Measurements from ENCODE around the gene ATP6AP1.

Gene ATP6AP1

GRCh38 chrX:154484255-154485149 is 56.0 kb downstream of the ATP6AP1 start:
- Histone ChIP-seq H3K9me3 (ENCODE audit: insufficient read depth, low read length) (no peaks in the 10 kb centered on the region), H3K4me1 (ENCODE audit: low read length) (peaks cover 31% of the 10 kb centered on the region), H3K79me2 (ENCODE audit: low read length) (peaks cover 24% of the 10 kb centered on the region), H3K9ac (ENCODE audit: low read length) (no peak overlapping the region), H3K27me3 (ENCODE audit: low read depth, low read length) (no peaks in the 10 kb centered on the region), H3K36me3 (replicated peaks; ENCODE audit: low read depth, low read length) (peaks cover 19% of the 10 kb centered on the region), H3K4me2 (ENCODE audit: low read length) (no peak overlapping the region), H2AFZ (ENCODE audit: low read depth, low read length) (no peak overlapping the region), H4K20me1 (ENCODE audit: insufficient read depth, low read length) (no peaks in the 10 kb centered on the region), H3K4me3 (ENCODE audit: low read length) (no peak overlapping the region), H3K27ac (ENCODE audit: low read length) (no peak overlapping the region)
- TF ChIP-seq EZH2phosphoT487 (IDR thresholded peaks at IDR 0.05; ENCODE audit: low read depth) (no peak), CTCF (IDR thresholded peaks at IDR 0.05; ENCODE audit: low read depth, low read length) (no peak)

- H3K4me3 ChIP-seq (ENCODE audit: low read length), result peak overlapping the region; percentile 98
- TF ChIP-seq EZH2phosphoT487 (IDR thresholded peaks at IDR 0.05; ENCODE audit: low read depth) (no peak), CTCF (IDR thresholded peaks at IDR 0.05; ENCODE audit: low read depth, low read length) (no peak)
- peaks cover 28% of the 10 kb centered on the region for H3K4me1 ChIP-seq (ENCODE audit: low read length)
- H3K27me3 ChIP-seq (ENCODE audit: low read depth, low read length), result no peaks in the 10 kb centered on the region
- peaks cover 19% of the 10 kb centered on the region for H3K36me3 ChIP-seq (replicated peaks; ENCODE audit: low read depth, low read length)
- H3K79me2 ChIP-seq (ENCODE audit: low read length), result peaks cover 24% of the 10 kb centered on the region
- H3K27ac ChIP-seq (ENCODE audit: low read length), result peak overlapping the region; percentile 62
- H3K9me3 ChIP-seq (ENCODE audit: insufficient read depth, low read length), result no peaks in the 10 kb centered on the region
- peak overlapping the region; percentile 95 for H3K9ac ChIP-seq (ENCODE audit: low read length)
- H3K4me2 ChIP-seq (ENCODE audit: low read length), result peak overlapping the region; percentile 94
- H4K20me1 ChIP-seq (ENCODE audit: insufficient read depth, low read length), result no peaks in the 10 kb centered on the region
- H2AFZ ChIP-seq (ENCODE audit: low read depth, low read length), result no peak overlapping the region
Measured at GRCh38 chrX:154485150-154486051, 56.9 kb downstream of the ATP6AP1 start.

GRCh38 chrX:154486052-154486395 is 57.5 kb downstream of the ATP6AP1 start:
- Histone ChIP-seq H3K9me3 (ENCODE audit: insufficient read depth, low read length) (no peaks in the 10 kb centered on the region), H3K36me3 (replicated peaks; ENCODE audit: low read depth, low read length) (peaks cover 19% of the 10 kb centered on the region), H3K4me2 (ENCODE audit: low read length) (peak overlapping the region; percentile 94), H3K27ac (ENCODE audit: low read length) (peak overlapping the region; percentile 62), H3K27me3 (ENCODE audit: low read depth, low read length) (no peaks in the 10 kb centered on the region), H2AFZ (ENCODE audit: low read depth, low read length) (no peak overlapping the region), H3K4me1 (ENCODE audit: low read length) (peaks cover 28% of the 10 kb centered on the region), H3K79me2 (ENCODE audit: low read length) (peaks cover 24% of the 10 kb centered on the region), H3K4me3 (ENCODE audit: low read length) (peak overlapping the region; percentile 98), H4K20me1 (ENCODE audit: insufficient read depth, low read length) (no peaks in the 10 kb centered on the region), H3K9ac (ENCODE audit: low read length) (peak overlapping the region; percentile 95)
- TF ChIP-seq CTCF (IDR thresholded peaks at IDR 0.05; ENCODE audit: low read depth, low read length) (no peak), EZH2phosphoT487 (IDR thresholded peaks at IDR 0.05; ENCODE audit: low read depth) (no peak)
